Muscle of arm (tissue), 12 donors: ENCODE measurements around the gene AASDH. TPM values are rescaled to one million over a fixed set of nuclear protein-coding genes. Genes with fewer than 3 reads are reported as not detected.
A peak's percentile ranks its signal among the peaks of the same experiment; 100 is the strongest.

Experiments used
- DNase-seq: peaks from one replicate; pipeline ENCODE4 v3.0.0-alpha.2; 2013
- polyA plus RNA-seq, 12 donors: library from polyadenylated mRNA; unstranded; fragments of 120-200 nt; gene quantifications; one replicate each; pipeline ENCODE4 v1.2.1, GENCODE V29; 2013; ENCODE audit not compliant: insufficient read length in 12 of 12

AASDH gene
- polyA plus RNA-seq, 12 donors = 5.9 to 22.0 (median 12.9) TPM; not detected in 1

DNA sequence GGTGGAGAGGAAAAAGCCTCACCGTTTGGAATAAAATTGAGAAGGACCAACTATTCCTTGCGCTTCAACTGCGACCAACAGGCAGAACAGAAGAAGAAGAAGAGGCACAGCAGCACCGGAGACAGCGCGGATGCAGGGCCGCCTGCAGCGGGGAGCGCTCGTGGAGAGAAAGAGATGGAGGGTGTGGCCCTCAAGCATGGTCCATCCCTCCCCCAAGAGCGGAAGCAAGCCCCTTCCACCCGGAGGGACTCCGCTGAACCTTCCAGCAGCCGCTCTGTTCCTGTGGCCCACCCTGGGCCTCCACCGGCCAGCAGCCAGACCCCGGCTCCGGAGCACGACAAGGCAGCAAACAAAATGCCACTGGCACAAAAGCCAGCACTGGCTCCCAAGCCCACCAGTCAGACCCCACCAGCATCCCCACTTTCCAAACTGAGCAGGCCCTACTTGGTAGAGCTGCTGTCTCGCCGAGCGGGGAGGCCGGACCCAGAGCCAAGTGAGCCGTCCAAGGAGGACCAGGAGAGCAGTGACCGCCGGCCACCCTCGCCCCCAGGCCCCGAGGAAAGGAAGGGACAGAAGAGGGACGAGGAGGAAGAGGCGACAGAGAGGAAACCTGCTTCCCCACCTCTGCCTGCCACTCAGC, 71.2 kb downstream of the AASDH start:
- DNase-seq = no peak

DNA sequence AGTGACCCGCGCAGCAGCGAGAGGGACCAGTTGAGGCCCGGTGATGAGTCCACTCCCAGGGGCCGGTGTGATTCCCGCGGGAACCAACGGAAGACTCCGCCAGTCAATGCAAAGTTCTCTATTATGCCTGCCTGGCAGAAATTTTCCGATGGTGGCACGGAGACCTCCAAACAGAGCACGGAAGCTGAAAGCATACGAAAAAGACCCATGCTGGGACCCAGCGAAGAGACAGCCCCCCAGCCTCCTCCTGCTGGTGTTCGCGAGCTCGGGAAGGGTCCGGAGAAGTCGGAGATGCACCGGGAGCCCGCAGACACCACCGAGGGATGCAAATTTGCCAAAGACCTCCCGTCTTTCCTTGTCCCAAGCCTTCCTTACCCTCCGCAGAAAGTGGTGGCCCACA, 71.7 kb downstream of the AASDH start:
- no peak for DNase-seq

DNA sequence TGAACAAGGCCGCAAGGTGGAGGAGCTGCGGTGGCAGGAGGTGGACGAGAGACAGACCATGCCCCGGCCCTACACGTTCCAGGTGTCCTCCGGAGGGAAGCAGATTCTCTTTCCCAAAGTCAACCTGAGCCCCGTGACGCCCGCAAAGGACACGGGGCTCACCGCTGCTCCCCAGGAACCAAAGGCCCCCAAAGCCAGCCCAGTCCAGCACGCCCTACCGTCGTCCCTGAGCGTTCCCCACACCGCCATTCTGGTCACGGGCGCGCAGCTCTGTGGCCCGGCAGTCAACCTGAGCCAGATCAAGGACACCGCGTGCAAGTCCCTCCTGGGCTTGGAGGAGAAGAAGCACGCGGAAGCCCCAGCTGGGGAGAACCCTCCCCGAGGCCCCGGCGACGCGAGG, 72.2 kb downstream of the AASDH start:
- DNase-seq = no peak

DNA sequence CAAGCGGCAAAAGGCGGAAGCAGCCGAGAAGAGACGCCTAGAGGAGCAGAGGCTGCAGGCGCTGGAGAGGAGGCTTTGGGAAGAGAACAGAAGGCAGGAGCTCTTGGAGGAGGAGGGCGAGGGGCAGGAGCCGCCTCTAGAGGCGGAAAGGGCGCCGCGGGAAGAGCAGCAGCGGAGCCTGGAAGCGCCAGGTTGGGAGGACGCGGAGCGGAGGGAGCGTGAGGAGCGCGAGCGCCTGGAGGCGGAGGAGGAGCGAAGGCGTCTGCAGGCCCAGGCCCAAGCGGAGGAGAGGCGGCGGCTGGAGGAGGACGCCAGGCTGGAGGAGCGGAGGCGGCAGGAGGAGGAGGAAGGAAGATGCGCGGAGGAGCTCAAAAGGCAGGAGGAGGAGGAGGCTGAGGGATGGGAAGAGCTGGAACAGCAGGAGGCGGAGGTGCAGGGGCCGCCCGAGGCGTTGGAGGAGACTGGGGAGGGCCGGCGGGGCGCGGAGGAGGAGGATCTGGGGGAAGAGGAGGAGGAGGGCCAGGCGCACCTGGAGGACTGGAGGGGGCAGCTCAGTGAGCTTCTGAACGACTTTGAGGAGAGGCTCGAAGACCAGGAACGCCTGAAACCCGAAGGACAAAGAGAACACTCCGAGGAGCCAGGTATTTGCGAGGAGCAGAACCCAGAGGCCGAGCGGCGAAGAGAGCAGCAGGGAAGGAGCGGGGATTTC, 72.9 kb downstream of the AASDH start:
- DNase-seq = no peak

DNA sequence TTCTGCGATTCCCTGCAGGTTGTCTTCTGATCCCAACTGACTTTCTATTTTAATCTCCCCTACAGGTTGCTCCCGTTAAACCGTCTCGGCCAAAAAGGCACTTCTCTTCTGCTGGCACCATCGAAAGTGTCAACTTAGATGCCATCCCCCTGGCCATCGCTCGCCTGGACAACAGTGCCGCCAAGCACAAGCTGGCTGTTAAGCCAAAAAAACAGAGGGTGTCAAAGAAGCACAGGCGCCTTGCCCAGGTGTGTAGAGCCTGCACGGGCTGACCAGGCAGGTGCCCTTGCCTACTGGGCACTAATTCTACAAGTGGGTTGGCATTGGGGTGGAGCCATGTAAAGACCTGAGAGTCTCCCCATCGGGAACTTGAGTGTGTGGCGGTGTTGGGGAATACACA, 74.2 kb downstream of the AASDH start:
- DNase-seq = no peak

DNA sequence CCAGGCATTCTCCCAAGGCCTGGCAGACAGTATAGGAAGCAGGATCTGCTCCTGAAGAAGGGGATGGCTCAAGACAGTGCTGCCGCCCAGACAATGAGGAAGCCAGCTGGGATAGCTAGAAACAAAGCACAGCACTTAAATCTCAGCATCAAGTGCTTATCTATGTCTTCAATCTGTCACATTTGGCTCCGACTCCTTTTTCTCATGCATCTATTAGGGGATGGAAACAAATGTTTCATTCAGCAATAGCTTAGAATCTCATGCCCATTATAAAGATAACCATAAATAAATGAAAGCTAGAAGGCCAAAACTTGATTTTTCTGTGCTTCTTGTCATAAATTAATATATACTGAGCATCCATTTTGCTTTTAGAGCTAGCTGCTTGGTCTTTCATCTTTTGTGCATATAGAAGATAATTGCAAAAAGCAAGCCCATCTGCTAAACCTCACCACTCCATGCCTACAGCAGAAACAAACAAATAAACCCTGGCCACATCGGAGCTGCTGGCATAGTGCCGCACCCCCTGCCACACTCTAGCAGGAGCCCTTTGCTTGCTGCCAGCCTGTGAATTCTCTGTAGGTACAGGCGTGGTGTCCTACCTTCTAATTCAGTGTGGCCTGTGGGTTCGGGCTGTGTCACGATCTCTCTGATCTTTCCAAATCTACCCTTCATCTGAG, 75.9 kb downstream of the AASDH start:
- peak; percentile 25 for DNase-seq

DNA sequence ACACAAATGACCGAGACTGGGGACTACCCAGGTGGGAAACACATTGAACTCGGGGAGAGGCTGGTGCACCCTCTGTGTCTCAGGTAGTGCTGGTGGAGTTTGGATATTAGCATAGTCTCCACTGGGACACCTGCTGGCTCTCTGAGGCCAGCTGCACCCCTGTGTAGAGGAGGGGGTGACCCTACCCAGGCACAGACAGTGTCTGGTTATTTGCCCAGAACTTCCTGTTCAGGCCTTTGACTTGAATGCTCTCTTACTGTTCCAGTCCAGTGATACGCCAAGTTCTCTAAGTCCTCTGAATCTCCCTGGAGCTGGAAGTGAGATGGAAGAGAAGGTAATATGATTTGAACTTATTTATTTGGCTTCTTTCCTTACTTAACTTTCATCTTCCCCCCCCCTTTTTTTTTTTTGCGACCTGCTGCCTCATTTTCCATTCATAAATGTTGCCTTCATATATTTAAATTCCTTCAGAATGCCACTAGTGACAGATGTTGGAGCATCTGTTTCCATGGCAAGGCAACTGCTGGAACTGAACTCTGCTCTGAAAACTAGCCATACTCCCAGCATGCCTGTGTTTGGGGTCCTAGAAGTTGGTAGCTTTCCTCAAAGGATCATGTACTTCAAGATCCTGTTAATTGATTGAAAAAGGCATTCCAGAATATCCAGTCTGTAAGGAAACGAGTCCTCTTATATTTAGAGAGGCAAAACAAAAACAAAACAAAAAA, 76.7 kb downstream of the AASDH start:
- no peak for DNase-seq

DNA sequence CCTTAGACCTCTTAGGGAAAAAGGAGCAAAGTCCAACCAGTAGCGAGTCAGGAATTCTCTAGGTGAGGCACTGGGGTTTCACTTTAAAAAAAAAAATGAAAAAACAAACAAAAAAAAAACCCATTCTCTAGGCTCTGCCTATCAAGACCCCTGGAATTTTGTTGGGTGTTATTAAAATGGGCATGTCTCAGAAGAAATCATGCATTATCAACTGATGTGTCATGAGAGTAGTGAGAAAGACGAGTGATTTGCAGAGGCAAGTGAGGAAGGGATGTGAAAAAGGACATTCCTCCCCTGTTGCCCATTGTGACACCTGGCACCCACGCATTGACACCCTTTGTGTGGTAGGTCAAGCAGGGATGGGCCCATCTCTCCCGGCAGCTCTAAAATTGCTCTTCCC, 78.9 kb downstream of the AASDH start:
- no peak for DNase-seq

DNA sequence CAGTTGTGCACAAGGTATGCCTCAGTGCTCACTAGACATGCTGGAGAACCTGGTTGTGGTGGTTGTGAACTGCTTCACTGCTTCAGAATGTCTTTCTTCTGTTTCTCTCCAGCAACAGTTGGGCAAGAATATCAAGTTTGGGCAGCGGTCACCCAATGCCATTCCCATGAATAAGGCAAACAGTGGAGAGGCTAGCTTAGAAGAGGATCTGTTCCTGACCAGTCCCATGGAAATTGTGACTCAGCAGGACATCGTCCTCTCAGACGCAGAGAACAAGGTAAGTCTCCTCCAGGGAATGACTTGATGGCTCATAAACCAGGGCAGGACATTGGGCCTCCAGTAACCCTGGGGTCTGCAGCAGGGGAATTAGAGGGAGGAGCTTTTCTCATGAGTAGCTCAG, 79.9 kb downstream of the AASDH start:
- no peak for DNase-seq

DNA sequence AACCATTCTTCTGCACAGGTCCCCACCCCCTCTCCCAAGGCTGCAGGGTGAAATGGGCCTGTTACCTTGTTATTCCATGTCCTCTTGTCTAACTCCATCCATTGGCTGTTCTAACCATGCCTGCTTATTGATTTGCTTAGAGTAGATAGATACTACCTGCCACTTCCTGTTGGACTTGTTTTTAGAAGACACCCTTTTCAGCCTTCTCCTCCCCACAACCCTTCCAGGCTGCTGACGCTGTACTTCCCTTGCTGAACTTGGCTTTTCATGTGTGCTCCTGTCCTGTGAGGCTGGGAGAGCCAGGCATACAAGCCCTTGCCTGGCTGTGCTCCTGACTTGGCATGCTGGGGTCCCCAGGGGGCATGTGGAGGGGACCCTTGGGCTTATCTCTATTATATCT, 81.9 kb downstream of the AASDH start:
- DNase-seq = no peak

DNA sequence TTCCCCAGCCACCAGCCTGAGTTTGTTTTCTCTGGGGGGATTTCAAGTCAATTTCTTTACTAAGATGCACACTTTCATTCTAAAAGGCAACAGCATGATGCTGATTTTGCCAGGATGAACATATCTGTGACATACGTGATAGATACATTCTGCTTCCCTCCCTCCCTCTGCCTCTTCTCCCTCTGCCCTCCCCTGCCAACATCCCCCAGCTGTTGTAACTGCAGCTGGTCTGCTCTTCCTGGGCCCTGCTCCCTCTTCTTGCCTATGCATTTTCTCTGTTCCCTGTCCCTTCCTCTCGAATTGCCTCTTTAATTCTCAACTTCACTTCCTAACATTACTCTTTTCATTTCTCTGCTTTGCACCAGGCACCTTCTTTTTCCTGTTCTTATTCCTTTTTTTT, 83.4 kb downstream of the AASDH start:
- no peak for DNase-seq

DNA sequence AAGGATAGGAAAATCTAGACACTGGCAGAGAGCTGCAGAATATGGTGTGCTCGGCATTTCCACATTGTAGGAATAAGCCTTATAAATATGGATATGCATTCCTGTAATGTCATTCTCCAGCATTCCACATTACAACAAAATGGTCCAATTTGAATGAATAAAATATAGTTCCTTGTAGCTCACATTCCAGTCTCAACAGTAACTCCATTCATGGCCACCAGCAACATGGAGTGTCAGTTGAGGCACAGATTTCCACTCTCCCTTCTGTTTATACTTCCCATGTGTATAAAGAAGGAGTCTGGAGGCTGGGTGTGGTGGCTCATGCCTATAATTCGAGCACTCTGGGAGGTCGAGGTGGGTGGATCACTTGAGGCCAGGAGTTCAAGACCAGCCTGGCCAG, 84.5 kb downstream of the AASDH start:
- DNase-seq = no peak

DNA sequence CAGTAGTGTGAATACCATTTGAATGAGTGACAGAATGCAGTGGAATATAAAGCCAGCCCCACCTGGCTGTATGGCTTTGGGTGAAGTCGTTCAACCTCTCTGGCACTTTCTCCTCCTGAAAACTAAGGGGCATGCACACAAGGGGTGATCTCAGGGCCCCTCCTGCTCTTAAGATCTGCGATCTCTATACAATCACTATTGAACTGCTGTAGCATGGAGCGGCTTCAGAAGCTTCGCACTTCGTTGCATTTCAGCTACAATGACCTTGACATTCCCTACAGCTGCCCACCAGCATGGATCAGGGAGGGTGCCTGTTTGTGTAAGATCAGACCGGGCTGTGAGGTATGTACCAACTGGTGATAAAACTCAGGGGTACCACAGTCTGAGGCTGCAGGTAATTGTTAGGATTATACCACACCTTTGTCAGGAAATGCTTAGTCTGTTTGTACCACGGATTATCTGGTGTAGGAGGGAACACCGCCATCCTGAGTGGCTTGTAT, 85.2 kb downstream of the AASDH start:
- no peak for DNase-seq

DNA sequence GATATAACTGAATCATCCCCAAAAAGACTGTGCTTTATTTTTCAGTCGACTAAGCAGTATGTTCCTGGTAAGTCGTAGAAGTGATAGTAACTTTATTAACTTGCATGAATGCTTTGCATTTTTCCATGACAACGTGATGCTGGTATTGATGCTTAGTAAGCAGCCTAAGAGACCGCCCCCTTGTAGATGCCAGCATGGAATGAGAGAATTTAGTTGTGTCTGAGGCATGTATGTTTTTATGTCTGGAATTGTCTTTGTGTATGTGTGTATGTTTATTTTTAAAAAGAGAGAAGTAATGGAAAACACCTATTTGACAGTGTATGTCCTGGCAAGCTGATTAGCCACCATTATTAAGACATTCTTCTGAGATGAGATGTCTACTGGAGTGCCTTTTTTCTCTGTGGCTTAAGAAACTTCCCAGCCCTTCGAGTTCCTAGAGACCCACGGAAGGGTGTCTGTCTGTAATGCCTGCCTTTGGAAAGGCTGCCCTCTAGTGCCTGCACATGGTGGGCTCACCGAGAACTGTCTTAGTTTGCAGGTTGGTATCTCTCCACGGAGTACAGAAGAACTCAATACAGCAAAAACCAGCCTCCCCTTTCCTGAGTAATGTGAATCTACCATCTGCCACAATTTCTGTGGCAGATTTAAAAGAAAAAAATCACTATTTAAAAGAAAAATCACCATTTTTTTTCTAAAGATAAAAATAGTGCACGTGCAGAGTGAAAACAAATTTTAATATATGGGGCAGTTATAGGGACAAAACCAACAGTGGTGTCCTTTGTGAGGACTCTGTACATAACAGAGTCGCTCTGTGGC, 85.9 kb downstream of the AASDH start:
- peak; percentile 73 for DNase-seq

DNA sequence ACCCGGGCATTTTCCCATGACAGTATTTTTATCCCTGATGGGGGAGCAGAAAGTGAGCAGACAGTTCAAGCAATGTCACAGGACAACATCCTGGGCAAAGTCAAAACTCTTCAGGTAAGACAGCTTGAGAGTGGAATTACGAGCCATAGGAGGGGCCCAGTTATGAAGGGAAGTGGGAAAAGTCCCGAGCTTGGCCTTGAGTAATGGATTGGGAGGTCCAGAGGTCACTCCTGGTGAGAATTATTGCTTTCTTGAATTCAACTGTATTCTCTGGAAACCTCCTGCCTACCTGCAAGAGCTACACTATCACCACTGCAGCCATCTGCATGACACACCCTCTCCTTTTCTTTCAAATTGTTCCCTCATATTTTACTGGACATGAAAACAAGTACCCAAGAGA, 89.1 kb downstream of the AASDH start:
- DNase-seq = no peak

DNA sequence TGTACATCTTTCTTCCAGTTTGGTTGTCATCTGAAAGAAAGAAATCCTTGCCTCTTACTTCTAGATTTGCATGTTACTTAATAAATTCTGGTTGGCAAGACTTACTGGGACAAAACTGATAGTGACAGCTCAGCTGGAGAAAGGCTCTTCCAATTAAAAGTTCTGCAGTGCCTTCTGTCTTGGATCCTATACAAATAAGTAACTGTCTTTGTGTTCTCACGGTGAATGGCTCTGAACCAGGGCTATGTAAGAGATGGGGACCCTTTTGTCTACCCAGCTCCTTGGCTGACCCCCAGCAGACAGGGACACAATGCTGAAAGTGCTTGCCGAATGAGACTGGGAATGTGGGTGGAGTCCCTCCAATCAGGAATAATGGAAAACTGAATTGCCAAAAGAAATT, 89.5 kb downstream of the AASDH start:
- no peak for DNase-seq

DNA sequence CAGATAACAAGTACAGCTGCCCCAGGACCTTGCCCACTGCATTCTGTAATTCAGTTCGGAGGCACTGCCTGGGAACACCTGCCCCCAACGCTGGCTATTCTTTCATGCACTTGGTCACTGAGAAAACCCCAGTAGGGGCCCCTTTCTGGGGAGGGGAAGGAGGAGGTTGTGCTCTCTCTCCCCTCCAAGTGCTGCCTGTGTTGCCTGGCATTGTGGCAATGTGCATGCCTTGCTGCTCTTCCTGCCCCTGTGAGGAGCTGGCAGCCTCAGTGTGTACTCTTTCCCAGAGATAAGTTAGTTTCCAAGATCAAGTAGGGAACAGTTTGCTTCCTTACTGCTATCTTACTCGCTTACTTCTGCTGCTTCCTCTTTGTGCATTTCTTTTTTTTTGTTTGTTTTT, 90.8 kb downstream of the AASDH start:
- no peak for DNase-seq

DNA sequence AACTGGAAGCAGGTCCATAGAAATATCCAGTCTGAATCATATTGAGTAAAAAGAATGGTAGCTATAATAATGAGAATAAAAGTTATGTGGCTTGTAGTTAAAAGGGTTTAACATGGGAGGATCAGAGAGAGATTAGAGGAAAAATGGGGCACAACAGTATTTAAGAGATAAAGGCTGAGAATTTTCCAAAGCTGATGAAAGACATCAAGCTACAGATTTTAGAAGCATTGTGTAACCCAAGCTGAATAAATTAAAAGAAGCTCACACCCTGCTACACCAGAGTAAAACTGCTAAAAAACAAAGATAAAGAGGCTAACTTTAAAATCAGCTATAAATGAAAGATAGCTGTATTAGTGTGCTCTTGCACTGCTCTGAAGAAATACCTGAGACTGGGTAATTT, 94.2 kb downstream of the AASDH start:
- DNase-seq = no peak

DNA sequence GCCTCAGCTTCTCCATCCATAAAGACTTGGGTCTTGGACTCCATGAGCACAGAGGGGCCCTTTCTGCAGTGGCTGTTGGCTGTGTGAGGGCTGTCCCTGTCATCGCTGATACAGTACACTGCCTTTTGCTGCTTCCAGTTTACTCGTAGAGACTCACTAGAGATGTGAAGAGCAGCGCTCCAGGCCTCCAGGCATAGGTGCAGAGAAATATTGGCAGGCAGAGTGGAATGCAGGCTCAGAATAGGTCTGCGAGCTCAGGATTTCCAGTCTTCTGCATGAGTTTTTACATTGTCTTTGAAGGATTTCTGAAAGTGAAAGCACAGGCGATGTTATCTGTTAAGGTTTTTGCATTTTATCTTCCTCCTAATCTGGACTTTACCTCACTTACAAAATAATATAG, 97.4 kb downstream of the AASDH start:
- peak; percentile 64 for DNase-seq

DNA sequence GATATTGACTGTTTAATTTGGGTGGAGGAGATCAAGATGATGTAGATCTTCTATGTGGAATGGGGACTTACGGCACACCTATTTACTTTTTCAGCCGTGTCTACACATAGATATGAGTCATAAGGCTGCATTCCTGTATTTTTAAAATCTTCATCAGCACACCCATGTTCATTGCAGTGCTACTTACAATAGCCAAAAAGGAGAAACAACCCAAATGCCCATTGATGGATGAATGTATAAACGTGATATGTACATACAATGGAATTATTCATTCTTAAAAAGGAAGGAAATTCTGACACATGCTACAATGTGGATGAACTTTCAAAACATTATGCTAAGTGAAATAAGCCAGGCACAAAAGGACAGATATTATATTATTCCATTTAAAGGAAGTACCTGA, 98.6 kb downstream of the AASDH start:
- DNase-seq = no peak
